HG03025 (cell line): ENCODE data around the gene P2RY2.

Experiments
- ATAC-seq: cut with Tn5 transposase; IDR thresholded peaks from one replicate; pipeline ENCODE4 v1.9.1; 2021; ENCODE audit warnings: mild to moderate bottlenecking, moderate library complexity; ENCODE audit not compliant: unreplicated experiment, low FRiP score

P2RY2 gene

DNA sequence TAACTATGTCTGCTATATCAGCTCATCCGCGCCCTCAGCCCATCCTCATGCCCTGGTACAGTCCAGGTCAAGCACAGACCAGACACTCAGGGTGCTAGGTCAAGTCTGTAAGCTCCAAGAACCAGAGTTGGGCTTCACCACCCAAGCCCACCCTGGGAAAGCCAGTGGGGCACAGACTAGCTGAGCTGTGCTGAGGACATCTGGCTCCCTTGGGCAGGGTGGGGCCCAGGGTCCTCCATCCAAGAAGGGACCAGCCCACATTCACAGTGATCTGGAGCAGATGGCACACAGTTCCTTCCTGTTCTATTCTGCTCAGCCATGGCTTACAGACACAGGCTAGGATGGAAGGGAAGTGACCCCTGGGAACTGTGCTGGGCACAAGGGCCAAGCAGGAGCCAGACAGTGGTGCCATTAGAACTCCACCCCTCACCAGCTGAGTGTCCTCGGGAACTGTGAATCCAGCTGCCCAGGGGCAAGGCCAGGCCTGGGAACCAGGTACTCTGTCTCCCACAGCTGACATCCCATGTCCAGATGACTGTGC is 63.2 kb downstream of the P2RY2 start:
- no peak for ATAC-seq

DNA sequence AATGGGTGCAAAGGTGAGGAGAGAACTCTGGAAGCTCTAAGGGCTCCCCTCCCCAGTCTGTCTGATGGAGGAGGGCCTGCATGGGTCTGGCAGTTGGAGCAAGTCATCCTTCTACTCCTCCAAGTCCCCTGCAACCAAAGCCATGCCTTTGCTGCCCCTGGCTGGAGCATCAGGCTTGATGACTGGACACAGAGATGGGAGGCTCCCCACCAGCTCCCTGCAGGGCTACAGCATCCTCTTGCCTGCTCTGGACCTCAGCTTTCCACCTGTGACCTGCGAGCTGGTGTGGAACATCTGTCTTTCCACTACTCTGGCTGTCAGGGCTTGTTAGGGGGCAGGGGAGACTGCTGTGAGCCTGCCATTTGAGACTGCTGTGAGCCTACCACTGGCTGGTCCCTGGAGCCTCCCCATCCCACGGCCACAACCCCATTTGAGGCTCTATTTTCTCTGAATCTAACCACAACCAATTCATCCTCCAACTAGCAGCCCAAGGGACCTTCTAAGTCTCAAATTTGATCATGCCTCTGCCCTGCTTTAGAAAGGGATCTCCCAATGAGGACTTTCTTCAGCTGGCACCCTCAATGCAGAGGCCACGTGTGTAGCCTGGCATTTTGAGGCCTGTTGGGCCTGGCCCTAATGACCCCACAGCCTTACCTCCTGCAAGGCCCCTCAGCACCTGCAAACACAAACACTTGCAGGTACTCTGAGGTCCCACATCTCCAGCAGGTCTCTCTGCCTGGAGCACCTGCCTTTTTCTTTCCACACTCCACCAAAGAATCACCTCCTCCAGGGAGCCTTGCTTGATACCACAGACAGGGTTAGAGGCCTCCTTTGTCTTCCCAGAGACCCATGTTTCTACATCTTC is 63.9 kb downstream of the P2RY2 start:
- no peak for ATAC-seq

DNA sequence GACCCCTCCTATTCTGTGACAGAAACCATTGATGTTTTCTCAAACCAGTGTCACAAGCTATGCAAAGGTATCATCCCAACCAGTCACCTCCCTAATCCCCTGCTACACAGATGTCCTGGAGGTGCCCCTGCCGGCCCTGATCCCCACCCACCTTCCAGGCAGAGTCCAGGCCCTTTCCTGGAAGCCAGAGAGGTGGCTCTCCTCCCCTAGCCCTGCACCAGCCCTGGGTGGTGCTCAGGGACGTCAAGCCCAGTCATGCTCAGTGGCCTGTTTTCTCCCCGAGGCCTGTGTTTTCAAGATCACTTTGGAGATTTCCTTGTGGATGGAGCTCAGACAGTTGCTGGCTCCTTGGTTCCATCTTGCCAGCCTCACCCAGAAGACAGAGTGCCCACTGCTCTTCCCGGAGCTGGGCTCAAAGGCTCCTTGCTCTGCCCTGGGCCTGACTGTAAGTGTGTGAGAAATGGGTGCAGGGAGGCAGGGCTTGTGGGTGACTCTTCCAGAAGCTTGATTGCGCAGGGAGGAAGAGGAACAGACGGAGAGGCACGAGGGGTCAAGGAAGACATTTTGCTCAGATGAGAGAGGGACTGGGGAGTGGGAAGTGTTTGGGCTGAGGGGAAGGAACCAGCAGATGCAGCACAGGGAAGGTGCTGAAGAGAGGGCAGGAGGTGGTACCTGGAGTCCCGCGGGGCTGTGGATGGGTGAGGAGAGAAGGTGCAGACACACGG is 65.4 kb downstream of the P2RY2 start:
- no peak for ATAC-seq

DNA sequence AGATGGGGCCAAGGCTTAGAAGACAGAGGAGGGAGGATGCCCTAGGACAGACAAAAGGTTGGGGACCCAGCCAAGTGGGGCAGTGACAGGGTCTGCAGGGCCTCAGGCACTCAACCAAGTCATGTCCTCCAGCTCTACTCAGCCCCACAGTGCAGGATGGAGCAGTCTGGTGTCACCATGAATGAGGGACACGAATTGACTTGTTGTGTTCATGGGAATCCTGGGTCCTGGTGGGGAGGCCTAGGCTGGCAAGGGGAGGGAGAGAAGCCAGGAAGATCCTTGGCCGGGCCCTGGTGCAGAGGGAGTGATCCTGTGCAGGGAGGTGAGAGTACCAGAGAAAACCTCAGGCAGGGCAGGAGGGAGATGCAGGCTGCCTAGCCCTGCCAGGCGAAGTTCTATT is 66.0 kb downstream of the P2RY2 start:
- ATAC-seq = no peak

DNA sequence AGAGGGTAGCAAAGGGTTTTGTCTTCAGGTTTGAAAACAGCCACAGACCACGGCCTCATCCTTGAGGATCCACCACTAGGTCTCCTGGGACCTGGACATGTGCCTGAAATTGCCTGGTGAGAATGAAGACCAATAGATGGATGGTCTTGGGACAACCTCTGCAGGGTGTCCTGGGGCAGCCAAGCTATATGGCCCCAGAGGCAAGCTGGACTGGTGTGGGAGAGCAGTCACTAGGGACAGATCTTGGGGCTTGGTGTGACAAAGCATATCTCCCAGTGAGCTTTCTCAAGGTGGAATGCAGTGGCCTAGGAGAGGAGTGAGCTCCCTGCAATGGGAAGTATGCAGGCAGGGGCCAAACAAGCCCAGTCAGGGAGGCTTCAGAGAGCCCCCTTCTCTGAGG is 67.6 kb downstream of the P2RY2 start:
- no peak for ATAC-seq
